H1 (cell line): ENCODE results near the gene SMG1.
"Not testable (repeated sequence)": the region's sequence is repeated elsewhere in the genome, so short reads cannot be mapped to it uniquely, and the experiment has no call there.

Experiments
- BCL11A ChIP-seq, 2 experiments: IDR thresholded peaks; one replicate each; pipeline ENCODE4 v1.6.1; 2011; ENCODE audit warnings: low read depth in 2 of 2, low read length in 2 of 2, mild to moderate bottlenecking in 2 of 2
- BRCA1 ChIP-seq: IDR thresholded peaks from 2 replicates; pipeline ENCODE4 v1.6.1; 2012; ENCODE audit warnings: low read depth, low read length, improper control_type of control experiment
- CHD1 ChIP-seq: IDR thresholded peaks from 2 replicates; pipeline ENCODE4 v1.6.1; 2012; ENCODE audit warnings: low read depth, low read length, improper control_type of control experiment
- CTCF ChIP-seq, 3 experiments: IDR thresholded peaks; 1 replicate in 2 of 3; 2 replicates in 1 of 3; pipeline versions ENCODE4 v1.5.1 to v1.6.1; 2011; ENCODE audit warnings: low read length in 3 of 3, mild to moderate bottlenecking in 3 of 3, inconsistent platforms in 2 of 3, low read depth in 1 of 3, moderate library complexity in 1 of 3; ENCODE audit not compliant: insufficient read depth in 1 of 3; ENCODE audit errors: control extremely low read depth in 1 of 3
- EP300 ChIP-seq, 2 experiments: IDR thresholded peaks; 1 replicate in 1 of 2; 2 replicates in 1 of 2; pipeline ENCODE4 v1.6.1; 2011 to 2012; ENCODE audit warnings: low read depth in 2 of 2, low read length in 2 of 2, mild to moderate bottlenecking in 2 of 2, borderline replicate concordance in 1 of 2, inconsistent platforms in 1 of 2, moderate library complexity in 1 of 2
- EZH2 ChIP-seq: fragments of 200-600 bp; sonication (generic); IDR thresholded peaks from 2 replicates; pipeline ENCODE4 v1.7.1; 2012; ENCODE audit warnings: low read depth, mild to moderate bottlenecking, moderate library complexity, low read length, inconsistent platforms; ENCODE audit not compliant: severe bottlenecking
- JUND ChIP-seq: IDR thresholded peaks from 2 replicates; pipeline ENCODE4 v1.6.1; 2011; ENCODE audit warnings: mild to moderate bottlenecking, improper control_type of control experiment, low read length
- KDM5A ChIP-seq: fragments of 200-600 bp; IDR thresholded peaks from 2 replicates; pipeline ENCODE4 v1.7.1; 2012; ENCODE audit warnings: mild to moderate bottlenecking, low read length, inconsistent platforms, mixed read lengths
- POLR2A ChIP-seq, 2 experiments: IDR thresholded peaks; 1 replicate in 1 of 2; 2 replicates in 1 of 2; pipeline ENCODE4 v1.6.1; 2011; ENCODE audit warnings: low read depth in 2 of 2, low read length in 2 of 2, mild to moderate bottlenecking in 2 of 2; ENCODE audit errors: control extremely low read depth in 1 of 2
- POLR2AphosphoS5 ChIP-seq: IDR thresholded peaks from 2 replicates; pipeline ENCODE4 v1.6.1; 2011; ENCODE audit warnings: low read depth, low read length
- RBBP5 ChIP-seq: IDR thresholded peaks from 2 replicates; pipeline ENCODE4 v1.7.1; 2012; ENCODE audit warnings: low read depth, mild to moderate bottlenecking, inconsistent platforms, low read length, moderate library complexity, borderline replicate concordance
- TAF1 ChIP-seq: IDR thresholded peaks from 2 replicates; pipeline ENCODE4 v1.6.1; 2011; ENCODE audit warnings: mild to moderate bottlenecking, low read depth, low read length
- YY1 ChIP-seq: IDR thresholded peaks from 2 replicates; pipeline ENCODE4 v1.6.1; 2011; ENCODE audit warnings: low read depth, mild to moderate bottlenecking, low read length

DNA sequence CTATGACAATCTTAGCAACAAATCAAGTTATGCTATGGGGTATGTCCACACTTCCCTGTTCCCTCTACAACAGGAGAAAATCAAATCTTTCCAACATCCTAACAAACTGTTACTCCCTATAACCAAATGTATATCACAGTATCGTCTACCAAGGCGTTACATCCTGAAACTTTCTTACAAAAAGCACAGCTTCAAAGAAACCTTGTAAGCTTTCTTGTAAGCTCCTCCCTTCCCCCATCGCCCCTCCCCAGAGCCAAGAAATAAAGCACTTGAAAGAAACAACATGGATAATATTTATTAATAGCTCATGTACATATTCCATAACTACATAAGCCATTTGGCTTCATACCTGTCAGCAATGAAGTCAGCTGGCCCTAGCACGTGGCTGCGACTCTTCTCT lies 2.3 kb downstream of the SMG1 start:
- not testable (repeated sequence) for TF ChIP-seq YY1; CTCF (IDR thresholded peaks at IDR 0.05; ENCODE audit: control extremely low read depth in 1 of 3, insufficient read depth in 1 of 3, low read depth in 1 of 3, low read length in 3 of 3); BRCA1; TAF1; POLR2AphosphoS5; KDM5A; EZH2; EP300 (IDR thresholded peaks at IDR 0.05; ENCODE audit: borderline replicate concordance in 1 of 2, low read depth in 2 of 2, low read length in 2 of 2); BCL11A (IDR thresholded peaks at IDR 0.05; ENCODE audit: low read depth in 2 of 2, low read length in 2 of 2); RBBP5; POLR2A (IDR thresholded peaks at IDR 0.05; ENCODE audit: control extremely low read depth in 1 of 2, low read depth in 2 of 2, low read length in 2 of 2); CHD1; JUND
